ENCODE measurements around the gene MIEF2. TPM values are rescaled to one million over a fixed set of nuclear protein-coding genes. Genes with fewer than 3 reads are reported as not detected.

The MIEF2 gene
- total RNA-seq, 1 experiment from 2014 or later, result 11.2 TPM

- peak overlapping the region; percentile 79 to 88 for H3K4me3 ChIP-seq (ENCODE audit: low read depth in 2 of 2, low read length in 2 of 2)
- intact Hi-C loops (cut with micrococcal nuclease; ENCODE audit: unreplicated experiment), result no loop called here
- H3K9me3 ChIP-seq (ENCODE audit: control insufficient read depth, insufficient read depth, low read depth, low read length), result no peaks in the 10 kb centered on the region
- no peak for DNase-seq (ENCODE audit: low read depth, low spot score)
- peaks cover 3% of the 10 kb centered on the region; the same call in 1 of the 2 replicates for H3K36me3 ChIP-seq (ENCODE audit: control insufficient read depth, insufficient read depth, low read length)
- ChIA-PET CTCF (no interaction called here), POLR2A (interaction anchor here (0.8 kb wide), 1 partner anchor 10 kb away, joined by 3 read pairs; no protein-coding TSS in a partner anchor)
- no TSS peak for BruUV-seq (replicated peaks)
- H3K27ac ChIP-seq (ENCODE audit: low read length), result peak overlapping the region; percentile 86
- in situ Hi-C loops (cut with HindIII; ENCODE audit: low pct_unique_long_range_greater_than_20kb, low sequenced_read_pairs), result no loop called here
- TF ChIP-seq POLR2AphosphoS5 (IDR thresholded peaks at IDR 0.05; ENCODE audit: low read depth, low read length) (no peak), CTCF (IDR thresholded peaks at IDR 0.05) (no peak), REST (IDR thresholded peaks at IDR 0.05; ENCODE audit: insufficient read depth in 1 of 2, low read depth in 2 of 2, low read length in 1 of 2) (no peak), TCF7L2 (IDR thresholded peaks at IDR 0.05; ENCODE audit: low read depth, low read length) (no peak), SIN3A (IDR thresholded peaks at IDR 0.05; ENCODE audit: borderline replicate concordance, insufficient read depth, low read depth, low read length) (no peak)
- peak; percentile 14; the same call in 1 of the 2 replicates for ATAC-seq
- no peaks in the 10 kb centered on the region for H3K27me3 ChIP-seq (ENCODE audit: control insufficient read depth, insufficient read depth, low read length)
- peaks cover 13% of the 10 kb centered on the region for H3K4me1 ChIP-seq (ENCODE audit: control insufficient read depth, insufficient read depth, low read length)
Measured at GRCh38 chr17:18257268-18257981, 3.0 kb upstream of the MIEF2 start.

- CTCF ChIA-PET, result no interaction called here
- H3K27me3 ChIP-seq (ENCODE audit: control insufficient read depth, insufficient read depth, low read length), result no peaks in the 10 kb centered on the region
- peak; percentile 76 for ATAC-seq
- POLR2A ChIA-PET, result no interaction called here
- H3K9me3 ChIP-seq (ENCODE audit: control insufficient read depth, insufficient read depth, low read depth, low read length), result no peaks in the 10 kb centered on the region
- TF ChIP-seq SIN3A (IDR thresholded peaks at IDR 0.05; ENCODE audit: borderline replicate concordance, insufficient read depth, low read depth, low read length) (no peak), POLR2AphosphoS5 (IDR thresholded peaks at IDR 0.05; ENCODE audit: low read depth, low read length) (no peak), REST (IDR thresholded peaks at IDR 0.05; ENCODE audit: insufficient read depth in 1 of 2, low read depth in 2 of 2, low read length in 1 of 2) (no peak), CTCF (IDR thresholded peaks at IDR 0.05) (no peak), TCF7L2 (IDR thresholded peaks at IDR 0.05; ENCODE audit: low read depth, low read length) (no peak)
- intact Hi-C loops (cut with micrococcal nuclease; ENCODE audit: unreplicated experiment), result no loop called here
- H3K36me3 ChIP-seq (ENCODE audit: control insufficient read depth, insufficient read depth, low read length), result peaks cover 3% of the 10 kb centered on the region; the same call in 1 of the 2 replicates
- in situ Hi-C loops (cut with HindIII; ENCODE audit: low pct_unique_long_range_greater_than_20kb, low sequenced_read_pairs), result no loop called here
- no TSS peak for BruUV-seq (replicated peaks)
- no peak for DNase-seq (ENCODE audit: low read depth, low spot score)
- peak overlapping the region; percentile 86 for H3K27ac ChIP-seq (ENCODE audit: low read length)
- peak overlapping the region; percentile 79 to 88 for H3K4me3 ChIP-seq (ENCODE audit: low read depth in 2 of 2, low read length in 2 of 2)
- H3K4me1 ChIP-seq (ENCODE audit: control insufficient read depth, insufficient read depth, low read length), result peaks cover 13% of the 10 kb centered on the region
Measured at GRCh38 chr17:18257982-18258355, 2.5 kb upstream of the MIEF2 start.

Measured in Panc1 (cell line).